Caco-2 (cell line): Measurements from ENCODE around the gene NPHS2. TPM values are rescaled to one million over a fixed set of nuclear protein-coding genes. Genes with fewer than 3 reads are reported as not detected.

Source experiments
- BruUV-seq: library from RNA; stranded (reverse); fragments of 400-500 nt; replicated peaks from 2 replicates; lab custom pipeline; 2021; lab: Mats Ljungman, UMichigan
- CTCF ChIA-PET: fragments of 300-600 bp; sonication (Branson Sonifier 250); formaldehyde crosslinking; loops from one replicate; lab custom pipeline; 2022; ENCODE audit warnings: antibody characterized with exemption; lab: Charles Lee
- POLR2A ChIA-PET: fragments of 300-600 bp; sonication (Branson Sonifier 250); formaldehyde crosslinking; loops from one replicate; lab custom pipeline; 2022; ENCODE audit warnings: antibody characterized with exemption; lab: Charles Lee
- DNase-seq, 2 experiments: peaks; one replicate each; pipeline versions ENCODE4 v3.0.0 to v3.0.0-alpha.2; 2020 to 2022
- H3K27me3 ChIP-seq: replicated peaks from 2 replicates; pipeline ENCODE4 v1.6.0; 2011; ENCODE audit warnings: low read length; ENCODE audit not compliant: control insufficient read depth, insufficient read depth
- H3K36me3 ChIP-seq: 2 replicates; pipeline ENCODE4 v1.5.1; 2011; ENCODE audit warnings: low read length; ENCODE audit not compliant: control insufficient read depth, insufficient read depth
- H3K4me1 ChIP-seq: fragments of 250-450 bp; sonication (Bioruptor Pico); 2 replicates; pipeline ENCODE4 v1.5.1; 2020; ENCODE audit warnings: mild to moderate bottlenecking
- H3K4me3 ChIP-seq: 2 replicates; pipeline ENCODE4 v1.5.1; 2011; ENCODE audit warnings: low read depth, mild to moderate bottlenecking, control low read depth, low read length
- H3K9me3 ChIP-seq: fragments of 250-450 bp; sonication (Bioruptor Pico); 2 replicates; pipeline ENCODE4 v1.5.1; 2020; ENCODE audit warnings: mild to moderate bottlenecking, moderate library complexity
- H3K27ac Mint-ChIP-seq: one replicate; pipeline ENCODE4 v1.8.0; 2022; ENCODE audit warnings: mixed read lengths; ENCODE audit not compliant: unreplicated experiment
- H3K27me3 Mint-ChIP-seq: one replicate; pipeline ENCODE4 v1.8.0; 2022; ENCODE audit warnings: mixed read lengths; ENCODE audit not compliant: insufficient read depth, unreplicated experiment
- H3K36me3 Mint-ChIP-seq: one replicate; pipeline ENCODE4 v1.8.0; 2022; ENCODE audit warnings: mild to moderate bottlenecking, mixed read lengths; ENCODE audit not compliant: insufficient read depth, unreplicated experiment
- H3K4me1 Mint-ChIP-seq: one replicate; pipeline ENCODE4 v1.8.0; 2022; ENCODE audit warnings: low read depth, mixed read lengths; ENCODE audit not compliant: unreplicated experiment
- H3K4me3 Mint-ChIP-seq: one replicate; pipeline ENCODE4 v1.8.0; 2022; ENCODE audit warnings: mild to moderate bottlenecking, moderate library complexity, mixed read lengths; ENCODE audit not compliant: unreplicated experiment
- H3K9me3 Mint-ChIP-seq: one replicate; pipeline ENCODE4 v1.8.0; 2022; ENCODE audit warnings: mixed read lengths; ENCODE audit not compliant: unreplicated experiment
- CTCF ChIP-seq, 2 experiments: fragments of 200-600 bp in 1 of 2; IDR thresholded peaks; 1 replicate in 1 of 2; 2 replicates in 1 of 2; pipeline versions ENCODE4 v1.5.1 to v1.8.0; 2011 to 2022; ENCODE audit warnings: antibody characterized with exemption in 1 of 2, control low read depth in 1 of 2, inconsistent platforms in 1 of 2, low read depth in 1 of 2, low read length in 1 of 2, mild to moderate bottlenecking in 1 of 2, moderate library complexity in 1 of 2; ENCODE audit not compliant: insufficient read depth in 1 of 2, severe bottlenecking in 1 of 2, unreplicated experiment in 1 of 2
- intact Hi-C: fragments of 100-400 bp; cut with micrococcal nuclease; formaldehyde crosslinking; loops from one replicate; pipeline ENCODE4 v1.10.0; 2022; ENCODE audit not compliant: unreplicated experiment
- total RNA-seq: library from RNA; stranded (reverse); gene quantifications from 2 replicates; pipeline ENCODE4 v1.2.3, GENCODE V29; 2022

The NPHS2 gene
- total RNA-seq, 1 experiment from 2014 or later = not detected

GRCh38 chr1:179586107-179586823 lies 10.5 kb upstream of the NPHS2 start:
- H3K36me3 Mint-ChIP-seq = no peaks in the 10 kb centered on the region
- no TSS peak for BruUV-seq
- Histone ChIP-seq H3K9me3 (no peaks in the 10 kb centered on the region), H3K4me3 (no peak overlapping the region; the same call in 1 of the 2 replicates), H3K4me1 (no peaks in the 10 kb centered on the region), H3K27me3 (no peaks in the 10 kb centered on the region), H3K36me3 (no peaks in the 10 kb centered on the region)
- no peak overlapping the region for H3K27ac Mint-ChIP-seq
- no peaks in the 10 kb centered on the region for H3K4me1 Mint-ChIP-seq
- H3K27me3 Mint-ChIP-seq = peaks cover 10% of the 10 kb centered on the region
- ChIA-PET POLR2A (no interaction called here), CTCF (no interaction called here)
- H3K4me3 Mint-ChIP-seq = no peak overlapping the region
- TF ChIP-seq CTCF (IDR thresholded peaks at IDR 0.05; ENCODE audit: insufficient read depth in 1 of 2, low read depth in 1 of 2, low read length in 1 of 2, severe bottlenecking in 1 of 2, unreplicated experiment in 1 of 2) = peak; percentile 35 to 37
- peak in 1 of 2 experiments; percentile 34 for DNase-seq
- no peaks in the 10 kb centered on the region for H3K9me3 Mint-ChIP-seq
- intact Hi-C loops = no loop called here

- Mint-ChIP-seq H3K27me3 (peaks cover 14% of the 10 kb centered on the region), H3K9me3 (no peaks in the 10 kb centered on the region), H3K4me1 (no peaks in the 10 kb centered on the region), H3K4me3 (no peak overlapping the region), H3K36me3 (no peaks in the 10 kb centered on the region), H3K27ac (no peak overlapping the region)
- Histone ChIP-seq H3K9me3 (no peaks in the 10 kb centered on the region), H3K36me3 (no peaks in the 10 kb centered on the region), H3K4me3 (no peak overlapping the region), H3K27me3 (no peaks in the 10 kb centered on the region), H3K4me1 (no peaks in the 10 kb centered on the region)
- BruUV-seq = no TSS peak
- ChIA-PET CTCF (no interaction called here), POLR2A (no interaction called here)
- intact Hi-C loops = no loop called here
- no peak for TF ChIP-seq CTCF (IDR thresholded peaks at IDR 0.05; ENCODE audit: insufficient read depth in 1 of 2, low read depth in 1 of 2, low read length in 1 of 2, severe bottlenecking in 1 of 2, unreplicated experiment in 1 of 2)
- DNase-seq = no peak
Observed at GRCh38 chr1:179583771-179584320, 8.1 kb upstream of the NPHS2 start.

- H3K27ac Mint-ChIP-seq = no peak overlapping the region
- H3K27me3 Mint-ChIP-seq = peaks cover 20% of the 10 kb centered on the region
- intact Hi-C loops = no loop called here
- TF ChIP-seq CTCF (IDR thresholded peaks at IDR 0.05; ENCODE audit: insufficient read depth in 1 of 2, low read depth in 1 of 2, low read length in 1 of 2, severe bottlenecking in 1 of 2, unreplicated experiment in 1 of 2) = no peak
- H3K9me3 Mint-ChIP-seq = no peaks in the 10 kb centered on the region
- no peak overlapping the region for H3K4me3 Mint-ChIP-seq
- no peaks in the 10 kb centered on the region for H3K4me1 Mint-ChIP-seq
- Histone ChIP-seq H3K4me1 (no peaks in the 10 kb centered on the region), H3K9me3 (no peaks in the 10 kb centered on the region), H3K4me3 (no peak overlapping the region), H3K27me3 (no peaks in the 10 kb centered on the region), H3K36me3 (no peaks in the 10 kb centered on the region)
- CTCF ChIA-PET = no interaction called here
- no peaks in the 10 kb centered on the region for H3K36me3 Mint-ChIP-seq
- no peak for DNase-seq
- no TSS peak for BruUV-seq
- POLR2A ChIA-PET = no interaction called here
Observed at GRCh38 chr1:179576509-179576908, 761 bp upstream of the NPHS2 start.
